Neural progenitor cell (in vitro differentiated cells): ENCODE data around the gene DPYD. TPM values are rescaled to one million over a fixed set of nuclear protein-coding genes. Genes with fewer than 3 reads are reported as not detected.
A peak's percentile ranks its signal among the peaks of the same experiment; 100 is the strongest.

Experiments
- DNase-seq: peaks from one replicate; pipeline ENCODE4 v3.0.0-alpha.2; 2016; ENCODE audit warnings: low spot score
- H2AFZ ChIP-seq: fragments of 200-600 bp; sonication (generic); replicated peaks from 2 replicates; pipeline ENCODE4 v1.6.1; 2016; ENCODE audit warnings: antibody characterized with exemption
- H3F3A ChIP-seq: fragments of 200-600 bp; sonication (generic); 2 replicates; pipeline ENCODE4 v1.6.1; 2016; ENCODE audit warnings: antibody characterized with exemption, low read depth
- H3K27ac ChIP-seq: fragments of 200-600 bp; sonication (generic); 2 replicates; pipeline ENCODE4 v1.5.1; 2016; ENCODE audit warnings: mild to moderate bottlenecking
- H3K27me3 ChIP-seq: fragments of 200-600 bp; sonication (generic); 2 replicates; pipeline ENCODE4 v1.6.1; 2016; ENCODE audit warnings: mild to moderate bottlenecking, moderate library complexity
- H3K36me3 ChIP-seq: fragments of 200-600 bp; sonication (generic); 2 replicates; pipeline ENCODE4 v1.5.1; 2016
- H3K4me1 ChIP-seq: fragments of 200-600 bp; sonication (generic); 2 replicates; pipeline ENCODE4 v1.6.1; 2016; ENCODE audit warnings: mixed run types
- H3K4me2 ChIP-seq: fragments of 200-600 bp; sonication (generic); 2 replicates; pipeline ENCODE4 v1.6.1; 2016
- H3K4me3 ChIP-seq: fragments of 200-600 bp; sonication (generic); 2 replicates; pipeline ENCODE4 v1.5.1; 2016
- H3K79me2 ChIP-seq: fragments of 200-600 bp; sonication (generic); 2 replicates; pipeline ENCODE4 v1.6.1; 2016; ENCODE audit warnings: low read depth
- H3K9ac ChIP-seq: fragments of 200-600 bp; sonication (generic); 2 replicates; pipeline ENCODE4 v1.6.1; 2016
- H3K9me3 ChIP-seq: fragments of 200-600 bp; sonication (generic); 2 replicates; pipeline ENCODE4 v1.5.1; 2016; ENCODE audit warnings: low read depth
- H4K20me1 ChIP-seq: fragments of 200-600 bp; sonication (generic); 2 replicates; pipeline ENCODE4 v1.6.1; 2016; ENCODE audit warnings: low read depth
- H3K27ac Mint-ChIP-seq: 3 replicates; pipeline ENCODE4 v1.8.0; 2021; ENCODE audit warnings: mixed read lengths
- H3K27me3 Mint-ChIP-seq: 2 replicates; pipeline ENCODE4 v1.8.0; 2022; ENCODE audit warnings: low read depth, mild to moderate bottlenecking, inconsistent platforms, moderate library complexity, mixed read lengths; ENCODE audit not compliant: insufficient read depth
- H3K36me3 Mint-ChIP-seq: 3 replicates; pipeline ENCODE4 v1.8.0; 2021; ENCODE audit warnings: mixed read lengths
- H3K4me1 Mint-ChIP-seq: 3 replicates; pipeline ENCODE4 v1.8.0; 2021; ENCODE audit warnings: mixed read lengths
- H3K4me3 Mint-ChIP-seq: 3 replicates; pipeline ENCODE4 v1.8.0; 2021; ENCODE audit warnings: mild to moderate bottlenecking, moderate library complexity, mixed read lengths
- H3K9me3 Mint-ChIP-seq: 3 replicates; pipeline ENCODE4 v1.8.0; 2020; ENCODE audit warnings: mixed read lengths
- CTCF ChIP-seq: fragments of 200-600 bp; sonication (generic); IDR thresholded peaks from 2 replicates; pipeline ENCODE4 v1.5.1; 2017; ENCODE audit warnings: antibody characterized with exemption, mild to moderate bottlenecking
- EZH2 ChIP-seq: fragments of 200-600 bp; sonication (generic); IDR thresholded peaks from 2 replicates; pipeline ENCODE4 v1.6.1; 2017; ENCODE audit warnings: antibody characterized with exemption, mild to moderate bottlenecking, moderate library complexity
- EZH2phosphoT487 ChIP-seq: fragments of 200-600 bp; sonication (generic); IDR thresholded peaks from 2 replicates; pipeline ENCODE4 v1.6.1; 2017; ENCODE audit warnings: antibody characterized with exemption
- total RNA-seq: library from RNA; depleted of rRNA; stranded (reverse); fragments of >200 nt; gene quantifications from 2 replicates; pipeline ENCODE4 v1.2.3, GENCODE V29; 2015; ENCODE audit warnings: low replicate concordance

The DPYD gene
- total RNA-seq, 1 donor from 2014 or later: 0.43 TPM

- no peak overlapping the region for H3K4me3 ChIP-seq
- H3K9me3 Mint-ChIP-seq: no peaks in the 10 kb centered on the region
- H3K27me3 Mint-ChIP-seq: peaks cover 2% of the 10 kb centered on the region
- H3K4me2 ChIP-seq: peak overlapping the region; percentile 17
- H3F3A ChIP-seq: peaks cover 23% of the 10 kb centered on the region
- no peak overlapping the region for H3K27ac Mint-ChIP-seq
- H3K4me1 Mint-ChIP-seq: peaks cover 36% of the 10 kb centered on the region
- DNase-seq: peak; percentile 69
- H3K9me3 ChIP-seq: no peaks in the 10 kb centered on the region
- H3K36me3 ChIP-seq: no peaks in the 10 kb centered on the region
- no peak overlapping the region for H3K4me3 Mint-ChIP-seq
- peak overlapping the region; percentile 81 for H3K27ac ChIP-seq
- TF ChIP-seq EZH2 (no peak), EZH2phosphoT487 (no peak), CTCF (no peak)
- no peaks in the 10 kb centered on the region for H3K79me2 ChIP-seq
- H3K36me3 Mint-ChIP-seq: no peaks in the 10 kb centered on the region
- H3K27me3 ChIP-seq: no peaks in the 10 kb centered on the region
- no peak overlapping the region for H3K9ac ChIP-seq
- no peaks in the 10 kb centered on the region for H4K20me1 ChIP-seq
- peaks cover 51% of the 10 kb centered on the region for H3K4me1 ChIP-seq
- H2AFZ ChIP-seq: no peak overlapping the region
Measured at GRCh38 chr1:97119260-97120158, 801.3 kb downstream of the DPYD start.

GRCh38 chr1:97114842-97115241 is 806.0 kb downstream of the DPYD start:
- Mint-ChIP-seq H3K4me3 (no peak overlapping the region), H3K4me1 (peaks cover 16% of the 10 kb centered on the region), H3K36me3 (no peaks in the 10 kb centered on the region), H3K27ac (no peak overlapping the region), H3K9me3 (no peaks in the 10 kb centered on the region), H3K27me3 (no peaks in the 10 kb centered on the region)
- Histone ChIP-seq H3F3A (peaks cover 14% of the 10 kb centered on the region), H3K9me3 (no peaks in the 10 kb centered on the region), H2AFZ (no peak overlapping the region), H3K36me3 (no peaks in the 10 kb centered on the region), H4K20me1 (no peaks in the 10 kb centered on the region), H3K9ac (no peak overlapping the region), H3K4me1 (peaks cover 56% of the 10 kb centered on the region), H3K4me3 (peak overlapping the region; percentile 4), H3K27me3 (no peaks in the 10 kb centered on the region), H3K27ac (no peak overlapping the region), H3K79me2 (no peaks in the 10 kb centered on the region), H3K4me2 (peak overlapping the region; percentile 49)
- peak; percentile 24 for DNase-seq
- TF ChIP-seq EZH2 (no peak), CTCF (no peak), EZH2phosphoT487 (peak; percentile 71)

- H3K4me1 ChIP-seq: peaks cover 35% of the 10 kb centered on the region
Measured at GRCh38 chr1:97112442-97112841, 808.4 kb downstream of the DPYD start.

More at GRCh38 chr1:97112442-97112841, 808.4 kb downstream of the DPYD start:
- Mint-ChIP-seq H3K27me3 (no peaks in the 10 kb centered on the region), H3K36me3 (no peaks in the 10 kb centered on the region), H3K4me1 (peaks cover 5% of the 10 kb centered on the region), H3K27ac (no peak overlapping the region), H3K9me3 (no peaks in the 10 kb centered on the region), H3K4me3 (no peak overlapping the region)
- Histone ChIP-seq H3K27me3 (no peaks in the 10 kb centered on the region), H2AFZ (peak overlapping the region; percentile 14), H3K79me2 (no peaks in the 10 kb centered on the region), H3K9ac (no peak overlapping the region), H3K27ac (no peak overlapping the region), H3K4me3 (no peak overlapping the region), H3K4me2 (no peak overlapping the region), H3K36me3 (no peaks in the 10 kb centered on the region), H4K20me1 (no peaks in the 10 kb centered on the region), H3F3A (no peaks in the 10 kb centered on the region), H3K9me3 (no peaks in the 10 kb centered on the region)
- TF ChIP-seq EZH2 (no peak), EZH2phosphoT487 (no peak), CTCF (no peak)
- DNase-seq: no peak
